Measurements from ENCODE around the gene DENND2C. TPM values are rescaled to one million over a fixed set of nuclear protein-coding genes. Genes with fewer than 3 reads are reported as not detected.

DENND2C gene
- total and polyA plus RNA-seq, 2 of the 13 experiments (the other 11 are each of a cell fraction or from before 2014, with no cell fraction given), result 0.08 to 0.33 TPM

DNA sequence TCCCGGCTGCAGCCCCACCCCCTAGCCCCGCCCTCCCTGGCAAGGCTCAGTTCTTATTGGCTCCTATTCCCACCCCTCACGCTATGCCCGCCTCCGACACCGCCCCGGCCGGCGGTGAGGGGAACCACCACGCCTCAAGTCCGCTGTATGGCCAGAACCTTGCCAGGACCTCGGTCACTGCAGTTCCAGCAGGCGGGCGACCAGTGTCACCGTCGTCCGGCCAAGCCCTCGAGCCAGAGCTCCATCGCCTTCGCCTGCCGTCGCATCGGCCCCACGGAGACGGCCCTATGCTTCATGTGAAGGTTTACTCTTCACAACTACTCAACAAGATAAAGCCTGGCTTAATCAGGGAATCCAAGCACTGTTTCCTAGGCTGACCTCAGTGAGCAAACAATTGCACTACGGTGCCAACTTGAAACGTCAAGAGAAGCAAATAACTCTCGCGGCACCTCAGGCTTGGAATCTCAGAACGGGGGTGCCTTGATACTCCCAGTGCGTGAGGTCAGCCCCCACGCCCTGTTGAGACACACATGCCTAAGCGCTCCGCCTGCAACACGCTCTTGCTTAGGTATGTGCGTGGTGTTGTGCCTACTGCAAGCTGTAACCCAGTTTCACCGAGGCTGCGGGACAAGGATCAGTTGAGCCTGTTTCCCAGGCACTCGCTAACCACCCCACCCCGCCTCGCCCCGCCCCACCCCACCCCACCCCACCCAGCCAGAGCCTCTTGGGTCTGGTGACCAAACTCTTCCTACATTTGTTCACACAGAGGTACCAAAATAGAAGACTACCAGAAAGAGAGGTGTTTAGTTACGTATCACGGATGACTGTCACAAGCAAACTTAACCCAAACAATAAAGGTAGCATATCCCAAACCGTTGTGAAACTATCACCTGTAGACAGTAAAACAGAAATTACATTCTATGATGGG lies 498 bp upstream of the DENND2C start (continued):
- TF ChIP-seq ZNF329 (CRISPR knock-in tag; IDR thresholded peaks at IDR 0.05; ENCODE audit: low read depth), result no peak
- TF ChIP-seq, protein P1, sequence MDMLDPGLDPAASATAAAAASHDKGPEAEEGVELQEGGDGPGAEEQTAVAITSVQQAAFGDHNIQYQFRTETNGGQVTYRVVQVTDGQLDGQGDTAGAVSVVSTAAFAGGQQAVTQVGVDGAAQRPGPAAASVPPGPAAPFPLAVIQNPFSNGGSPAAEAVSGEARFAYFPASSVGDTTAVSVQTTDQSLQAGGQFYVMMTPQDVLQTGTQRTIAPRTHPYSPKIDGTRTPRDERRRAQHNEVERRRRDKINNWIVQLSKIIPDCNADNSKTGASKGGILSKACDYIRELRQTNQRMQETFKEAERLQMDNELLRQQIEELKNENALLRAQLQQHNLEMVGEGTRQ (IDR thresholded peaks at IDR 0.05; ENCODE audit: low read depth, low read length), result no peak
- TF ChIP-seq, protein P1 (CRISPR knock-in tag; IDR thresholded peaks at IDR 0.05; ENCODE audit: borderline replicate concordance), result no peak
- TF ChIP-seq STAG1 (CRISPR knock-in tag; IDR thresholded peaks at IDR 0.05), result peak; percentile 25
- TF ChIP-seq GATAD2A (CRISPR knock-in tag; IDR thresholded peaks at IDR 0.05), result peak; percentile 29; the same call in 1 of the 2 replicates
- no peak for TF ChIP-seq ZNF598 (CRISPR knock-in tag; IDR thresholded peaks at IDR 0.05; ENCODE audit: borderline replicate concordance)
- TF ChIP-seq IKZF4 (CRISPR knock-in tag; IDR thresholded peaks at IDR 0.05; ENCODE audit: borderline replicate concordance, low read depth, not compliant biosample characterization), result no peak
- TF ChIP-seq, protein P2, sequence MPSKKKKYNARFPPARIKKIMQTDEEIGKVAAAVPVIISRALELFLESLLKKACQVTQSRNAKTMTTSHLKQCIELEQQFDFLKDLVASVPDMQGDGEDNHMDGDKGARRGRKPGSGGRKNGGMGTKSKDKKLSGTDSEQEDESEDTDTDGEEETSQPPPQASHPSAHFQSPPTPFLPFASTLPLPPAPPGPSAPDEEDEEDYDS (CRISPR knock-in tag; IDR thresholded peaks at IDR 0.05), result peak; percentile 67; the same call in 1 of the 2 replicates
- TF ChIP-seq, protein P3, sequence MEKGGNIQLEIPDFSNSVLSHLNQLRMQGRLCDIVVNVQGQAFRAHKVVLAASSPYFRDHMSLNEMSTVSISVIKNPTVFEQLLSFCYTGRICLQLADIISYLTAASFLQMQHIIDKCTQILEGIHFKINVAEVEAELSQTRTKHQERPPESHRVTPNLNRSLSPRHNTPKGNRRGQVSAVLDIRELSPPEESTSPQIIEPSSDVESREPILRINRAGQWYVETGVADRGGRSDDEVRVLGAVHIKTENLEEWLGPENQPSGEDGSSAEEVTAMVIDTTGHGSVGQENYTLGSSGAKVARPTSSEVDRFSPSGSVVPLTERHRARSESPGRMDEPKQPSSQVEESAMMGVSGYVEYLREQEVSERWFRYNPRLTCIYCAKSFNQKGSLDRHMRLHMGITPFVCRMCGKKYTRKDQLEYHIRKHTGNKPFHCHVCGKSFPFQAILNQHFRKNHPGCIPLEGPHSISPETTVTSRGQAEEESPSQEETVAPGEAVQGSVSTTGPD (CRISPR knock-in tag; IDR thresholded peaks at IDR 0.05), result no peak
- TF ChIP-seq, protein P4, sequence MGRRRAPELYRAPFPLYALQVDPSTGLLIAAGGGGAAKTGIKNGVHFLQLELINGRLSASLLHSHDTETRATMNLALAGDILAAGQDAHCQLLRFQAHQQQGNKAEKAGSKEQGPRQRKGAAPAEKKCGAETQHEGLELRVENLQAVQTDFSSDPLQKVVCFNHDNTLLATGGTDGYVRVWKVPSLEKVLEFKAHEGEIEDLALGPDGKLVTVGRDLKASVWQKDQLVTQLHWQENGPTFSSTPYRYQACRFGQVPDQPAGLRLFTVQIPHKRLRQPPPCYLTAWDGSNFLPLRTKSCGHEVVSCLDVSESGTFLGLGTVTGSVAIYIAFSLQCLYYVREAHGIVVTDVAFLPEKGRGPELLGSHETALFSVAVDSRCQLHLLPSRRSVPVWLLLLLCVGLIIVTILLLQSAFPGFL (CRISPR knock-in tag; IDR thresholded peaks at IDR 0.05), result no peak
- TF ChIP-seq ZNF724P (CRISPR knock-in tag; IDR thresholded peaks at IDR 0.05; ENCODE audit: borderline replicate concordance), result peak; percentile 41; the same call in 1 of the 2 replicates
- TF ChIP-seq, protein P5, sequence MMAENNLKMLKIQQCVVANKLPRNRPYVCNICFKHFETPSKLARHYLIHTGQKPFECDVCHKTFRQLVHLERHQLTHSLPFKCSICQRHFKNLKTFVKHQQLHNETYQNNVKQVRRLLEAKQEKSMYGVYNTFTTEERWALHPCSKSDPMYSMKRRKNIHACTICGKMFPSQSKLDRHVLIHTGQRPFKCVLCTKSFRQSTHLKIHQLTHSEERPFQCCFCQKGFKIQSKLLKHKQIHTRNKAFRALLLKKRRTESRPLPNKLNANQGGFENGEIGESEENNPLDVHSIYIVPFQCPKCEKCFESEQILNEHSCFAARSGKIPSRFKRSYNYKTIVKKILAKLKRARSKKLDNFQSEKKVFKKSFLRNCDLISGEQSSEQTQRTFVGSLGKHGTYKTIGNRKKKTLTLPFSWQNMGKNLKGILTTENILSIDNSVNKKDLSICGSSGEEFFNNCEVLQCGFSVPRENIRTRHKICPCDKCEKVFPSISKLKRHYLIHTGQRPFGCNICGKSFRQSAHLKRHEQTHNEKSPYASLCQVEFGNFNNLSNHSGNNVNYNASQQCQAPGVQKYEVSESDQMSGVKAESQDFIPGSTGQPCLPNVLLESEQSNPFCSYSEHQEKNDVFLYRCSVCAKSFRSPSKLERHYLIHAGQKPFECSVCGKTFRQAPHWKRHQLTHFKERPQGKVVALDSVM (CRISPR knock-in tag; IDR thresholded peaks at IDR 0.05), result no peak
- TF ChIP-seq, protein P6, sequence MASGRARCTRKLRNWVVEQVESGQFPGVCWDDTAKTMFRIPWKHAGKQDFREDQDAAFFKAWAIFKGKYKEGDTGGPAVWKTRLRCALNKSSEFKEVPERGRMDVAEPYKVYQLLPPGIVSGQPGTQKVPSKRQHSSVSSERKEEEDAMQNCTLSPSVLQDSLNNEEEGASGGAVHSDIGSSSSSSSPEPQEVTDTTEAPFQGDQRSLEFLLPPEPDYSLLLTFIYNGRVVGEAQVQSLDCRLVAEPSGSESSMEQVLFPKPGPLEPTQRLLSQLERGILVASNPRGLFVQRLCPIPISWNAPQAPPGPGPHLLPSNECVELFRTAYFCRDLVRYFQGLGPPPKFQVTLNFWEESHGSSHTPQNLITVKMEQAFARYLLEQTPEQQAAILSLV (CRISPR knock-in tag; IDR thresholded peaks at IDR 0.05; ENCODE audit: borderline replicate concordance), result no peak
- TF ChIP-seq, protein P7, sequence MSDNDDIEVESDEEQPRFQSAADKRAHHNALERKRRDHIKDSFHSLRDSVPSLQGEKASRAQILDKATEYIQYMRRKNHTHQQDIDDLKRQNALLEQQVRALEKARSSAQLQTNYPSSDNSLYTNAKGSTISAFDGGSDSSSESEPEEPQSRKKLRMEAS (IDR thresholded peaks at IDR 0.05), result peak; percentile 68; the same call in 1 of the 2 replicates
- peak; percentile 74; the same call in 1 of the 2 replicates for TF ChIP-seq ATF7-NPFF (CRISPR knock-in tag; IDR thresholded peaks at IDR 0.05; ENCODE audit: low read depth)
- TF ChIP-seq ZNF75D (CRISPR knock-in tag; IDR thresholded peaks at IDR 0.05; ENCODE audit: borderline replicate concordance), result no peak
- TF ChIP-seq HDAC2 (CRISPR knock-in tag; IDR thresholded peaks at IDR 0.05), result peak; percentile 20; the same call in 1 of the 2 replicates
- TF ChIP-seq ARNTL (CRISPR knock-in tag; IDR thresholded peaks at IDR 0.05), result no peak
- no peak for TF ChIP-seq ZNF138 (CRISPR knock-in tag; IDR thresholded peaks at IDR 0.05; ENCODE audit: low read depth)
- no peak for TF ChIP-seq FOXO1 (CRISPR knock-in tag; IDR thresholded peaks at IDR 0.05)
